ENCODE measurements around the gene BAIAP2L2.

GRCh38 chr22:38137876-38138687 lies 27.6 kb upstream of the BAIAP2L2 start:
- TF ChIP-seq POLR2AphosphoS5 (IDR thresholded peaks at IDR 0.05) (no peak), CTCF (IDR thresholded peaks at IDR 0.05) (no peak), EP300 (IDR thresholded peaks at IDR 0.05) (no peak), POLR2A (IDR thresholded peaks at IDR 0.05; ENCODE audit: low read depth) (no peak)
